HCT116 (cell line): Measurements from ENCODE around the gene TBXAS1. TPM values are rescaled to one million over a fixed set of nuclear protein-coding genes. Genes with fewer than 3 reads are reported as not detected.

Experiments
- ATAC-seq: fragments of 200-7000 bp; cut with Tn5 transposase; 2 replicates; pipeline ENCODE4 v1.9.1; 2020; ENCODE audit warnings: mild to moderate bottlenecking, moderate library complexity
- BruUV-seq: library from RNA; stranded (reverse); fragments of 400-500 nt; replicated peaks from 2 replicates; lab custom pipeline; 2021; lab: Mats Ljungman, UMichigan
- CTCF ChIA-PET: fragments of 300-600 bp; sonication (Branson Sonifier 250); formaldehyde crosslinking; loops from one replicate; lab custom pipeline; 2021; ENCODE audit warnings: antibody characterized with exemption; lab: Charles Lee
- POLR2A ChIA-PET: fragments of 300-600, 350-600 bp; sonication (Branson Sonifier 250); formaldehyde crosslinking; loops from one replicate; lab custom pipeline; 2021; ENCODE audit warnings: antibody characterized with exemption; lab: Charles Lee
- RAD21 ChIA-PET, 2 experiments: fragments of 300-600 bp; sonication (Branson Sonifier 250); formaldehyde crosslinking; loops; one replicate each; lab custom pipeline; 2023; ENCODE audit warnings: low total read pairs in 2 of 2; ENCODE audit not compliant: uncharacterized antibody in 2 of 2, unreplicated experiment in 2 of 2, low non-redundant PET in 1 of 2; lab: Charles Lee
- DNase-seq: peaks from one replicate; pipeline ENCODE4 v3.0.0-alpha.2; 2010; ENCODE audit warnings: low read depth, low spot score
- H2AFZ ChIP-seq: fragments of 200-600 bp; shearing (Covaris generic), sonication (generic); 2 replicates; pipeline ENCODE4 v1.6.1; 2017; ENCODE audit warnings: low read depth, mixed run types, mixed read lengths, antibody characterized with exemption, low read length; ENCODE audit not compliant: poor library complexity, severe bottlenecking
- H3K27ac ChIP-seq: 2 replicates; pipeline ENCODE4 v1.5.1; 2012; ENCODE audit warnings: low read depth, low read length
- H3K27me3 ChIP-seq: fragments of 200-600 bp; sonication (generic); 2 replicates; pipeline ENCODE4 v1.6.1; 2016; ENCODE audit warnings: mixed run types, low read length, mixed read lengths; ENCODE audit not compliant: insufficient read depth
- H3K36me3 ChIP-seq, 2 experiments: fragments of 200-500 bp in 1 of 2; fragments of 200-600 bp in 1 of 2; sonication (Bioruptor generic) in 1 of 2; sonication (generic) in 1 of 2; 2 replicates each; pipeline versions ENCODE4 v1.5.1 to v1.6.1; 2014 to 2016; ENCODE audit warnings: low read length in 2 of 2, inconsistent platforms in 1 of 2, mixed read lengths in 1 of 2, mixed run types in 1 of 2; ENCODE audit not compliant: insufficient read depth in 2 of 2, control insufficient read depth in 1 of 2
- H3K4me1 ChIP-seq, 2 experiments: fragments of 200-600 bp in 1 of 2; sonication (generic) in 1 of 2; 2 replicates each; pipeline versions ENCODE4 v1.5.1 to v1.6.1; 2012 to 2017; ENCODE audit warnings: low read length in 2 of 2, inconsistent platforms in 1 of 2, mild to moderate bottlenecking in 1 of 2, mixed read lengths in 1 of 2, mixed run types in 1 of 2, moderate library complexity in 1 of 2; ENCODE audit not compliant: insufficient read depth in 2 of 2, control insufficient read depth in 1 of 2
- H3K4me2 ChIP-seq: fragments of 200-600 bp; sonication (generic); 2 replicates; pipeline ENCODE4 v1.6.1; 2017; ENCODE audit warnings: mixed run types, low read length, mixed read lengths
- H3K4me3 ChIP-seq, 2 experiments: fragments of 200-600 bp in 1 of 2; sonication (generic) in 1 of 2; replicated peaks in 1 of 2; 2 replicates each; pipeline ENCODE4 v1.5.1; 2011 to 2016; ENCODE audit warnings: low read length in 2 of 2, control low read depth in 1 of 2, low read depth in 1 of 2, mild to moderate bottlenecking in 1 of 2, mixed read lengths in 1 of 2, mixed run types in 1 of 2
- H3K79me2 ChIP-seq: fragments of 200-600 bp; sonication (generic); 2 replicates; pipeline ENCODE4 v1.6.1; 2017; ENCODE audit warnings: mild to moderate bottlenecking, mixed run types, low read length, moderate library complexity, mixed read lengths; ENCODE audit not compliant: insufficient read depth
- H3K9ac ChIP-seq: fragments of 200-600 bp; sonication (generic); 2 replicates; pipeline ENCODE4 v1.6.1; 2016; ENCODE audit warnings: low read length, mixed read lengths
- H3K9me2 ChIP-seq: fragments of 200-600 bp; sonication (generic), shearing (Covaris generic); 2 replicates; pipeline ENCODE4 v1.6.1; 2017; ENCODE audit warnings: mixed run types, mild to moderate bottlenecking, moderate library complexity; ENCODE audit not compliant: insufficient read depth
- H3K9me3 ChIP-seq, 2 experiments: fragments of 200-500 bp in 1 of 2; fragments of 200-600 bp in 1 of 2; sonication (Bioruptor generic) in 1 of 2; sonication (generic) in 1 of 2; 2 replicates each; pipeline ENCODE4 v1.6.1; 2014 to 2017; ENCODE audit warnings: low read length in 2 of 2, mixed read lengths in 2 of 2, inconsistent platforms in 1 of 2, low read depth in 1 of 2, mild to moderate bottlenecking in 1 of 2, mixed run types in 1 of 2, moderate library complexity in 1 of 2; ENCODE audit not compliant: control insufficient read depth in 1 of 2, insufficient read depth in 1 of 2
- H4K20me1 ChIP-seq: fragments of 200-600 bp; sonication (generic), shearing (Covaris generic); 2 replicates; pipeline ENCODE4 v1.6.1; 2017; ENCODE audit warnings: mixed run types, mild to moderate bottlenecking, moderate library complexity; ENCODE audit not compliant: insufficient read depth
- CEBPB ChIP-seq: IDR thresholded peaks from 2 replicates; pipeline ENCODE4 v1.6.1; 2012; ENCODE audit warnings: low read depth
- EGR1 ChIP-seq: IDR thresholded peaks from 2 replicates; pipeline ENCODE4 v1.6.1; 2012; ENCODE audit warnings: low read depth
- ELF1 ChIP-seq: IDR thresholded peaks from 2 replicates; pipeline ENCODE4 v1.6.1; 2012; ENCODE audit warnings: low read depth, borderline replicate concordance
- EZH2 ChIP-seq: fragments of 200-600 bp; sonication (generic); IDR thresholded peaks from 2 replicates; pipeline ENCODE4 v1.6.1; 2017; ENCODE audit warnings: antibody characterized with exemption, mixed run types
- EZH2phosphoT487 ChIP-seq: fragments of 200-600 bp; IDR thresholded peaks from 2 replicates; pipeline ENCODE4 v1.6.1; 2018; ENCODE audit warnings: antibody characterized with exemption, borderline replicate concordance
- FOSL1 ChIP-seq: IDR thresholded peaks from 2 replicates; pipeline ENCODE4 v1.6.1; 2012; ENCODE audit warnings: low read depth
- JUND ChIP-seq: IDR thresholded peaks from 2 replicates; pipeline ENCODE4 v1.6.1; 2012
- POLR2A ChIP-seq: IDR thresholded peaks from 2 replicates; pipeline ENCODE4 v1.7.0; 2011; ENCODE audit warnings: borderline replicate concordance; ENCODE audit not compliant: insufficient read depth, insufficient read length; ENCODE audit errors: extremely low read depth
- RAD21 ChIP-seq: IDR thresholded peaks from 2 replicates; pipeline ENCODE4 v1.6.1; 2012; ENCODE audit warnings: low read depth, mild to moderate bottlenecking
- REST ChIP-seq: IDR thresholded peaks from 2 replicates; pipeline ENCODE4 v1.6.1; 2012; ENCODE audit warnings: low read depth
- SIN3A ChIP-seq: IDR thresholded peaks from 2 replicates; pipeline ENCODE4 v1.6.1; 2012; ENCODE audit warnings: low read depth
- SRF ChIP-seq: IDR thresholded peaks from 2 replicates; pipeline ENCODE4 v1.6.1; 2012; ENCODE audit warnings: low read depth
- TCF7L2 ChIP-seq: IDR thresholded peaks from 2 replicates; pipeline ENCODE4 v1.7.0; 2011; ENCODE audit warnings: borderline replicate concordance, inconsistent platforms; ENCODE audit not compliant: insufficient read depth, insufficient read length; ENCODE audit errors: extremely low read depth
- YY1 ChIP-seq: IDR thresholded peaks from 2 replicates; pipeline ENCODE4 v1.6.1; 2011; ENCODE audit warnings: low read length, low read depth, moderate library complexity, mild to moderate bottlenecking; ENCODE audit not compliant: insufficient replicate concordance; ENCODE audit errors: extremely low read depth
- ZFX ChIP-seq: fragments of 450-650 bp; IDR thresholded peaks from 2 replicates; pipeline ENCODE4 v1.6.1; 2017
- intact Hi-C: fragments of 100-400 bp; cut with micrococcal nuclease; formaldehyde crosslinking; loops from 2 replicates; pipeline ENCODE4 v1.10.0; 2022
- total RNA-seq: library from RNA; stranded (reverse); gene quantifications from one replicate; pipeline ENCODE4 v1.2.1, GENCODE V29; 2021; ENCODE audit not compliant: unreplicated experiment
- TF ChIP-seq, protein P1 (sequence below): IDR thresholded peaks from 2 replicates; pipeline ENCODE4 v1.6.1; 2012

TBXAS1 gene
- total RNA-seq, 1 experiment from 2014 or later: 1.4 TPM

- no peak for TF ChIP-seq ELF1
- TF ChIP-seq, all 23 proteins: peak for 0
Observed at GRCh38 chr7:139900326-139900725, 71.3 kb downstream of the TBXAS1 start (continued).

DNA sequence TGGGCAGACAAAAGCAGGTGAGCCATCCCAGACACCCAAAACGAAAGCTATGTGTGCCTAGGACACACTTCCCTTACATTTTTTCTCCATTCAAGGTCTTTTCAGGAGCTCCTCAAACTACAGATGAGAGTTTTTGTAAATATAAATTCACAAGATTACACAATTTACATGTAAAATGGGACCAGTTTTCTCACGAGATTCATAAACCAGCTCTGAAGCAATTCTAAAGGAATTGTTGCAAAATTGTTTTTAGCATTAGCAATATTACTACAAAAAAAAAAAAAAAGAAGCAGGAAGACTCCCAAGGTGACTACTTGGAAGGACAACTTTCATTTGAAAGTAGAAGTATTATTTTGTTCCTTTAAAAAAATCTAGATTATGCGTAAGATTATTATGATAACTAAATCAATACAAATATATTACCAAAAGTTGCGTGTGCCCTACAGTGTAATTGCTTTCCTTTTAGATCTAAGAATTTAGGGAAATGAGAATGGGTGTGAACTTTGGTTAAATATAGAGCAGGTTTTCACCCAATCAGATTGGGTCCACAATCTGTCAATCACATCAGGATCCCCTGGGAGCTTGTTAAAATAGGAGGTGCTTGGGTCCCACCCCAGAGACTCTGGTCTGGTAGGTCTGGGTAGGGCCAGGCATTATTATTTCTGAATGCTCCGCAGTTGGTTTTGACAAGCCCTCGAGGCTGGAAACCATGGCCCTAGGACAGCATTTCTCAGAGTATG is 72.2 kb downstream of the TBXAS1 start:
- no peaks in the 10 kb centered on the region for H3K4me1 ChIP-seq
- no peaks in the 10 kb centered on the region for H3K27me3 ChIP-seq
- H3K4me3 ChIP-seq: no peak overlapping the region
- no peak overlapping the region for H3K9ac ChIP-seq
- intact Hi-C loops: no loop called here
- H3K9me3 ChIP-seq: no peaks in the 10 kb centered on the region
- ChIA-PET CTCF (no interaction called here), POLR2A (interaction anchor here (1.1 kb wide), 1 partner anchor 16 kb away, joined by 3 read pairs; no protein-coding TSS in a partner anchor), RAD21 (no interaction called here)
- H3K36me3 ChIP-seq: no peaks in the 10 kb centered on the region
- H2AFZ ChIP-seq: no peak overlapping the region
- no peaks in the 10 kb centered on the region for H3K79me2 ChIP-seq
- H3K4me2 ChIP-seq: no peak overlapping the region
- BruUV-seq: no TSS peak
- TF ChIP-seq YY1 (no peak), SIN3A (no peak), EGR1 (no peak), ZFX (no peak), CEBPB (no peak), JUND (no peak)
- TF ChIP-seq, protein P1, sequence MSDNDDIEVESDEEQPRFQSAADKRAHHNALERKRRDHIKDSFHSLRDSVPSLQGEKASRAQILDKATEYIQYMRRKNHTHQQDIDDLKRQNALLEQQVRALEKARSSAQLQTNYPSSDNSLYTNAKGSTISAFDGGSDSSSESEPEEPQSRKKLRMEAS: no peak
- no peaks in the 10 kb centered on the region for H4K20me1 ChIP-seq
- DNase-seq: no peak
- H3K9me2 ChIP-seq: no peaks in the 10 kb centered on the region
- no peak overlapping the region for H3K27ac ChIP-seq
- ATAC-seq: no peak

- H3K4me1 ChIP-seq: no peaks in the 10 kb centered on the region
- CTCF ChIA-PET: no interaction called here
- H4K20me1 ChIP-seq: no peaks in the 10 kb centered on the region
- no peak overlapping the region for H2AFZ ChIP-seq
- POLR2A ChIA-PET: no interaction called here
- no peaks in the 10 kb centered on the region for H3K27me3 ChIP-seq
- no peaks in the 10 kb centered on the region for H3K36me3 ChIP-seq
- ATAC-seq (no peak), DNase-seq (no peak)
- no TSS peak for BruUV-seq
- H3K4me3 ChIP-seq: no peak overlapping the region
- H3K27ac ChIP-seq: no peak overlapping the region
- no peak overlapping the region for H3K4me2 ChIP-seq
- no peaks in the 10 kb centered on the region for H3K9me3 ChIP-seq
- H3K9ac ChIP-seq: no peak overlapping the region
- H3K9me2 ChIP-seq: no peaks in the 10 kb centered on the region
- no peaks in the 10 kb centered on the region for H3K79me2 ChIP-seq
- intact Hi-C loops: no loop called here
- RAD21 ChIA-PET: no interaction called here
- TF ChIP-seq RAD21 (no peak), POLR2A (no peak), SRF (no peak), TCF7L2 (no peak), EZH2 (no peak), CEBPB (no peak), ZFX (no peak), EZH2phosphoT487 (no peak), REST (no peak), FOSL1 (no peak), JUND (no peak), YY1 (no peak)
- TF ChIP-seq, protein P1: no peak
Observed at GRCh38 chr7:139901901-139902300, 72.8 kb downstream of the TBXAS1 start.
